GM10248 (cell line): ENCODE data around the gene GNS.

Experiments used
- CTCF ChIA-PET: fragments of 300-600 bp; sonication (Branson Sonifier 250); formaldehyde crosslinking; extraction: SDS; loops from one replicate; lab custom pipeline; 2021; ENCODE audit warnings: antibody characterized with exemption; lab: Yijun Ruan, JAX
- POLR2A ChIA-PET: fragments of 350-650 bp; sonication (Branson Sonifier 250); formaldehyde crosslinking; extraction: SDS; loops from one replicate; lab custom pipeline; 2020; ENCODE audit warnings: antibody characterized with exemption; lab: Yijun Ruan, JAX
- DNase-seq: peaks from one replicate; pipeline ENCODE4 v3.0.0; 2012; ENCODE audit errors: extremely low spot score
- CTCF ChIP-seq: IDR thresholded peaks from 2 replicates; pipeline ENCODE4 v1.5.1; 2012; ENCODE audit warnings: mild to moderate bottlenecking, low read depth; ENCODE audit errors: extremely low read depth, missing control alignments, control extremely low read depth

Gene GNS

GRCh38 chr12:64736771-64737170 lies 22.4 kb downstream of the GNS start:
- ChIA-PET POLR2A (no interaction called here), CTCF (interaction anchor here (1.5 to 2.0 kb wide), 4 partner anchors 13 to 187 kb away, joined by 3 to 6 read pairs (median 4); no protein-coding TSS in a partner anchor)
- TF ChIP-seq CTCF = no peak
- no peak for DNase-seq

DNA sequence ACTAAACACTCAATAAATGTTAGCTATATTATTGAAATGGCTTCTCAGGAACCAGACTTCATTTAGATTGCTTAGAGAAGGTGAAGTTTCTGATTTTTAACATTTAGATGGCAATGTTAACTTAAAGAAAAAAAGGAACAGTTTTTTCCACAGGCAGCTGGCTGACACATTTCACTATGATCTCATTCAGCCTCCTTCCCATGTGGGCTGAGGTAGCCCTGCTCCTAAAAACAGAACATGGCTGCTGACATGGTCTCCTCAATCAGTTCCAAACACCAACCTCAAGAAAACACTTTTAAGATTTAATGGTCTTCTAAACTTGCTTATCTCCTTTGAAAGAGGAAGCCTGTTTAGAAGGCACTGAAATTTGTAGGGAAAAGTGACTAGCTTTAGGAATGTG lies 23.8 kb downstream of the GNS start:
- POLR2A ChIA-PET = no interaction called here
- no peak for DNase-seq
- no peak for TF ChIP-seq CTCF
- CTCF ChIA-PET = interaction anchor here (1.5 to 2.9 kb wide), 4 partner anchors 11 to 186 kb away, joined by 3 to 15 read pairs (median 5); no protein-coding TSS in a partner anchor

GRCh38 chr12:64733857-64734256 lies 25.3 kb downstream of the GNS start:
- CTCF ChIA-PET = interaction anchor here (0.9 to 2.9 kb wide), 2 partner anchors 36 to 68 kb away, joined by 3 to 15 read pairs; no protein-coding TSS in a partner anchor
- POLR2A ChIA-PET = no interaction called here
- TF ChIP-seq CTCF = no peak
- no peak for DNase-seq

DNA sequence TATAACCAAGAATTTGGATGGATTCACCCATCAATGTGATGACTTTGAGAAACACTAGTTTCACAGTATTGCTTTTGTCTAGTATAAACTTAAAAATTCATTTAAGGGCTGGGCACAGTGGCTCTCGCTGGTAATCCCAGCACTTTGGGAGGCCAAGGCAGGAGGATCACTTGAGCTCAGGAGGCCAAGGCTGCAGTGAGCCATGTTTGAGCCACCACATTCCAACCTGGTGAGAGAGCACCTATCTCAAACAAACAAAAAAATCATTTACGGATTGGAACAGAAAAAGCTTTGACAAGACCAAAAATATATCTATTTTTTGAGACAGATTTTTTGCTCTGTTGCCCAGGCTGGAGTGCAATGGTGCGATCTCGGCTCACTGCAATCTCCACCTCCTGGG lies 27.5 kb downstream of the GNS start:
- no peak for DNase-seq
- ChIA-PET CTCF (no interaction called here), POLR2A (no interaction called here)
- no peak for TF ChIP-seq CTCF

DNA sequence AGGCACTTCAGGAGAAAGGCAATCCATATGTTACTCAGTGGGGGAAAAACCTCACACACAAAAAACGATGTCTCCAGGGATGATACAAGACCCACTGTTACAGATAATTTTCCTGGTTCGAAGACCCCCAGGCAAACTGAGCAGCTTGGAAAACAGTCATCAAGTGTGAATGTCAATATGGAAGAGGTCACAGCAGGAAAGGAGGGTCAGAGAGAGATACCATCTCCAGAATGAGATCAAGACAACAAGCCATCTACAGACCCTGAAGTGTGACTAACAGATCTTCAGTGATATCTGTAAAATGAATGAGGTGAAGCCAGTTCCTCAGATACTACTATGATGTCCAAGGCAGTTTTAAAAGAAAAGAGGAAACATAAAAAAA lies 28.6 kb downstream of the GNS start:
- POLR2A ChIA-PET = no interaction called here
- no peak for DNase-seq
- CTCF ChIA-PET = interaction anchor here (0.9 to 1.6 kb wide), 3 partner anchors 9 to 66 kb away, joined by 4 to 5 read pairs (median 4); no protein-coding TSS in a partner anchor
- no peak for TF ChIP-seq CTCF

- peak; percentile 20 for DNase-seq
- POLR2A ChIA-PET = no interaction called here
- CTCF ChIA-PET = interaction anchor here (0.9 to 1.6 kb wide), 3 partner anchors 10 to 66 kb away, joined by 4 to 5 read pairs (median 4); no protein-coding TSS in a partner anchor
- no peak for TF ChIP-seq CTCF
These were observed 29.2 kb downstream of the GNS start for GRCh38 chr12:64729909-64730587.
